GM15510 (cell line): ENCODE results near the gene SLC29A2.

Source experiments
- POLR2A ChIP-seq: IDR thresholded peaks from 3 replicates; pipeline ENCODE4 v1.6.1; 2011; ENCODE audit warnings: borderline replicate concordance; ENCODE audit not compliant: insufficient read length; ENCODE audit errors: extremely low read depth

SLC29A2 gene

DNA sequence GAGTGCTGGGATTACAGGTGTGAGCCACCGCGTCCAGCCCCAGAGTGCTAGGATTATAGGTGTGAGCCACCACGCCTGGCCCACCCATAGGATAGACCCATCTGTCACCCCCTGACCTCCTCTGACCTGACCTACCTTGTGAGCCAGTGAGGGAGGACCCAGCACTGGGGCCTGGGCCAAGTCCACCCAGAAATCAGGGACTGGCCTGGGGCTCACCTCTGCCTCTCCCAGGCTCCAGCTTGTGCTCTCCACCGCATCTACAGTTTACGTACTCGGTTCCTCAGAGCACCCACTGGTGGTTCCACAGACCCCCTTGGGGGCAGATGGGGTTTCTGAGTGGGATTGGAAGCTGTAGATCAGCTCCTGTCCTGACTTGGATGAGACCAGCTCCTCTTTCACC is 6.4 kb downstream of the SLC29A2 start:
- TF ChIP-seq POLR2A = no peak

GRCh38 chr11:66363805-66364535 is 7.6 kb downstream of the SLC29A2 start:
- TF ChIP-seq POLR2A = no peak

GRCh38 chr11:66363187-66363601 is 8.4 kb downstream of the SLC29A2 start:
- TF ChIP-seq POLR2A = no peak

- no peak for TF ChIP-seq POLR2A
These were observed 8.9 kb downstream of the SLC29A2 start for GRCh38 chr11:66362481-66363147.

GRCh38 chr11:66361502-66361941 is 10.0 kb downstream of the SLC29A2 start:
- no peak for TF ChIP-seq POLR2A

GRCh38 chr11:66360406-66361073 is 11.0 kb downstream of the SLC29A2 start:
- no peak for TF ChIP-seq POLR2A

- no peak for TF ChIP-seq POLR2A
These were observed 11.9 kb downstream of the SLC29A2 start for GRCh38 chr11:66359662-66360087.

- no peak for TF ChIP-seq POLR2A
These were observed 22.5 kb downstream of the SLC29A2 start for GRCh38 chr11:66349084-66349386.

GRCh38 chr11:66347425-66348276 is 23.9 kb downstream of the SLC29A2 start, which contains the start of gene B4GAT1:
Gene B4GAT1, minus strand, starts transcription at chr11:66347629. Its CDS starts 84 bp downstream, at chr11:66347545.
- TF ChIP-seq POLR2A = peak; percentile 70

- no peak for TF ChIP-seq POLR2A
These were observed 24.8 kb downstream of the SLC29A2 start for GRCh38 chr11:66346476-66347424.

GRCh38 chr11:66345316-66345649 is 26.3 kb downstream of the SLC29A2 start:
- no peak for TF ChIP-seq POLR2A

GRCh38 chr11:66344550-66345315 is 26.8 kb downstream of the SLC29A2 start, which contains the start of gene BRMS1:
Gene BRMS1, minus strand, starts transcription at chr11:66345104. Its CDS starts 2,870 bp downstream, at chr11:66342234.
- TF ChIP-seq POLR2A = peak; percentile 95

- no peak for TF ChIP-seq POLR2A
These were observed 28.4 kb downstream of the SLC29A2 start for GRCh38 chr11:66343176-66343575.

- TF ChIP-seq POLR2A = no peak
These were observed 29.9 kb downstream of the SLC29A2 start for GRCh38 chr11:66341502-66342126.
